ENCODE data around the gene WASHC2A. TPM values are rescaled to one million over a fixed set of nuclear protein-coding genes. Genes with fewer than 3 reads are reported as not detected.
"Not testable (repeated sequence)": the region's sequence is repeated elsewhere in the genome, so short reads cannot be mapped to it uniquely, and the experiment has no call there.

The WASHC2A gene
- polyA plus RNA-seq, 6 donors from 2014 or later, result 15.3 to 36.2 (median 20.6) TPM

- not testable (repeated sequence) for H3K4me3 Mint-ChIP-seq; ATAC-seq (ENCODE audit: low read depth in 2 of 2); H3K27me3 Mint-ChIP-seq; H3K4me1 Mint-ChIP-seq; H3K27ac Mint-ChIP-seq; DNase-seq; H3K9me3 Mint-ChIP-seq; H3K36me3 Mint-ChIP-seq
These were observed 77.8 kb downstream of the WASHC2A start for GRCh38 chr10:50145575-50145974.

- ATAC-seq (ENCODE audit: low read depth in 2 of 2), result no peak
- Mint-ChIP-seq H3K27ac (no peak overlapping the region), H3K27me3 (peaks cover 7 to 28% (median 23%) of the 10 kb centered on the region in 3 donors), H3K4me1 (no peaks in the 10 kb centered on the region), H3K36me3 (no peaks in the 10 kb centered on the region), H3K9me3 (peaks cover 0 to 9% (median 1%) of the 10 kb centered on the region in 7 donors), H3K4me3 (no peak overlapping the region)
- DNase-seq, result no peak
These were observed 85.1 kb downstream of the WASHC2A start for GRCh38 chr10:50152792-50153272.

GRCh38 chr10:50157868-50158267 lies 90.1 kb downstream of the WASHC2A start:
- H3K4me1 Mint-ChIP-seq; ATAC-seq (ENCODE audit: low read depth in 2 of 2); H3K9me3 Mint-ChIP-seq; H3K36me3 Mint-ChIP-seq; H3K4me3 Mint-ChIP-seq; DNase-seq: not testable (repeated sequence)
- peaks cover 0 to 20% (median 14%) of the 10 kb centered on the region in 3 donors for H3K27me3 Mint-ChIP-seq
- peak overlapping the region in 1 of 6 donors; percentile 6 for H3K27ac Mint-ChIP-seq

GRCh38 chr10:50159856-50160255 lies 92.1 kb downstream of the WASHC2A start:
- not testable (repeated sequence) for H3K9me3 Mint-ChIP-seq; H3K36me3 Mint-ChIP-seq; H3K4me3 Mint-ChIP-seq; DNase-seq; H3K27me3 Mint-ChIP-seq; ATAC-seq (ENCODE audit: low read depth in 2 of 2); H3K27ac Mint-ChIP-seq; H3K4me1 Mint-ChIP-seq

- H3K36me3 Mint-ChIP-seq; H3K9me3 Mint-ChIP-seq; H3K27me3 Mint-ChIP-seq; ATAC-seq (ENCODE audit: low read depth in 2 of 2); H3K4me1 Mint-ChIP-seq; DNase-seq; H3K27ac Mint-ChIP-seq; H3K4me3 Mint-ChIP-seq: not testable (repeated sequence)
These were observed 97.3 kb downstream of the WASHC2A start for GRCh38 chr10:50165038-50165437.

- H3K27ac Mint-ChIP-seq; H3K36me3 Mint-ChIP-seq; ATAC-seq (ENCODE audit: low read depth in 2 of 2); H3K9me3 Mint-ChIP-seq; H3K4me1 Mint-ChIP-seq; DNase-seq; H3K4me3 Mint-ChIP-seq: not testable (repeated sequence)
- peaks cover 10 to 17% (median 17%) of the 10 kb centered on the region in 3 donors for H3K27me3 Mint-ChIP-seq
These were observed 100.1 kb downstream of the WASHC2A start for GRCh38 chr10:50167833-50168232.

GRCh38 chr10:50169506-50169905 lies 101.8 kb downstream of the WASHC2A start:
- H3K36me3 Mint-ChIP-seq; H3K9me3 Mint-ChIP-seq; H3K4me1 Mint-ChIP-seq; DNase-seq; H3K4me3 Mint-ChIP-seq; H3K27ac Mint-ChIP-seq; ATAC-seq (ENCODE audit: low read depth in 2 of 2): not testable (repeated sequence)
- peaks cover 10 to 17% (median 17%) of the 10 kb centered on the region in 3 donors for H3K27me3 Mint-ChIP-seq

GRCh38 chr10:50174788-50175525 lies 107.2 kb downstream of the WASHC2A start:
- ATAC-seq (ENCODE audit: low read depth in 2 of 2); H3K4me3 Mint-ChIP-seq; H3K4me1 Mint-ChIP-seq; H3K36me3 Mint-ChIP-seq; DNase-seq; H3K27ac Mint-ChIP-seq: not testable (repeated sequence)
- Mint-ChIP-seq H3K9me3 (peaks cover 0 to 10% (median 0%) of the 10 kb centered on the region in 7 donors), H3K27me3 (peaks cover 9 to 19% (median 12%) of the 10 kb centered on the region in 3 donors)

Other genes starting within 250 kb of the WASHC2A start
- gene PARG, start 125.9 kb upstream of the WASHC2A start, polyA plus RNA-seq (ENCODE audit: low read depth in 6 of 6), result 10 to 100 TPM in 3 of 6 donors, 1 to 10 TPM in 3; 4.3 to 18.9 (median 10.8) TPM
- 10 to 100 TPM in 5 of 6 donors, 1 to 10 TPM in 1; 10.0 to 35.4 (median 15.1) TPM for gene TIMM23B, start 125.9 kb upstream of the WASHC2A start, polyA plus RNA-seq (ENCODE audit: low read depth in 6 of 6)
- gene AGAP6, start 79.5 kb upstream of the WASHC2A start, polyA plus RNA-seq (ENCODE audit: low read depth in 6 of 6), result 1 to 10 TPM in 3 of 6 donors, under 1 TPM in 3; 0.36 to 3.3 (median 1.2) TPM
- 1 to 10 TPM in 3 of 6 donors, under 1 TPM in 1, not detected in 2; 0.13 to 1.5 (median 1.3) TPM for gene ASAH2, start 183.6 kb downstream of the WASHC2A start, polyA plus RNA-seq (ENCODE audit: low read depth in 6 of 6)